ENCODE measurements around the gene SRRD. TPM values are rescaled to one million over a fixed set of nuclear protein-coding genes. Genes with fewer than 3 reads are reported as not detected.

The SRRD gene
- total RNA-seq, 1 donor from 2014 or later: 32.0 TPM

- peaks cover 58% of the 10 kb centered on the region for H3K36me3 Mint-ChIP-seq (ENCODE audit: low read depth)
- TF ChIP-seq, protein P1, sequence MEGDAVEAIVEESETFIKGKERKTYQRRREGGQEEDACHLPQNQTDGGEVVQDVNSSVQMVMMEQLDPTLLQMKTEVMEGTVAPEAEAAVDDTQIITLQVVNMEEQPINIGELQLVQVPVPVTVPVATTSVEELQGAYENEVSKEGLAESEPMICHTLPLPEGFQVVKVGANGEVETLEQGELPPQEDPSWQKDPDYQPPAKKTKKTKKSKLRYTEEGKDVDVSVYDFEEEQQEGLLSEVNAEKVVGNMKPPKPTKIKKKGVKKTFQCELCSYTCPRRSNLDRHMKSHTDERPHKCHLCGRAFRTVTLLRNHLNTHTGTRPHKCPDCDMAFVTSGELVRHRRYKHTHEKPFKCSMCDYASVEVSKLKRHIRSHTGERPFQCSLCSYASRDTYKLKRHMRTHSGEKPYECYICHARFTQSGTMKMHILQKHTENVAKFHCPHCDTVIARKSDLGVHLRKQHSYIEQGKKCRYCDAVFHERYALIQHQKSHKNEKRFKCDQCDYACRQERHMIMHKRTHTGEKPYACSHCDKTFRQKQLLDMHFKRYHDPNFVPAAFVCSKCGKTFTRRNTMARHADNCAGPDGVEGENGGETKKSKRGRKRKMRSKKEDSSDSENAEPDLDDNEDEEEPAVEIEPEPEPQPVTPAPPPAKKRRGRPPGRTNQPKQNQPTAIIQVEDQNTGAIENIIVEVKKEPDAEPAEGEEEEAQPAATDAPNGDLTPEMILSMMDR (IDR thresholded peaks at IDR 0.05): no peak
Observed at GRCh38 chr22:26529345-26529744, 45.7 kb downstream of the SRRD start.

GRCh38 chr22:26534171-26534855 lies 50.6 kb downstream of the SRRD start:
- H3K36me3 Mint-ChIP-seq (ENCODE audit: low read depth): peaks cover 40% of the 10 kb centered on the region
- H3K4me1 Mint-ChIP-seq: peaks cover 49% of the 10 kb centered on the region
- H3K9me3 Mint-ChIP-seq: no peaks in the 10 kb centered on the region
- H3K27ac Mint-ChIP-seq: peak overlapping the region; percentile 76
- ATAC-seq (ENCODE audit: low read depth) (no peak), DNase-seq (no peak)
- ChIA-PET CTCF (interaction anchor here (0.9 to 1.6 kb wide), 2 partner anchors 23 to 110 kb away, joined by 3 to 5 read pairs; no protein-coding TSS in a partner anchor), POLR2A (interaction anchor here (0.7 to 2.6 kb wide), 5 partner anchors 17 to 110 kb away, joined by 3 to 19 read pairs (median 4); partner anchors contain the start of genes HPS4, SRRD and TFIP11)
- no peaks in the 10 kb centered on the region for H3K27me3 Mint-ChIP-seq
- H3K4me3 Mint-ChIP-seq: peak overlapping the region; percentile 30
- TF ChIP-seq, protein P1 (IDR thresholded peaks at IDR 0.05): no peak
- intact Hi-C loops (cut with micrococcal nuclease): no loop called here

More at GRCh38 chr22:26529345-26529744, 45.7 kb downstream of the SRRD start:
- no peak for DNase-seq
- ATAC-seq (ENCODE audit: low read depth): no peak
- Mint-ChIP-seq H3K4me3 (no peak overlapping the region), H3K4me1 (peaks cover 24% of the 10 kb centered on the region), H3K9me3 (no peaks in the 10 kb centered on the region), H3K27me3 (no peaks in the 10 kb centered on the region), H3K27ac (no peak overlapping the region)
- intact Hi-C loops (cut with micrococcal nuclease): no loop called here
- ChIA-PET CTCF (no interaction called here), POLR2A (no interaction called here)

- peak overlapping the region; percentile 67 for H3K4me3 Mint-ChIP-seq
- peak; percentile 50 for ATAC-seq (ENCODE audit: low read depth)
- no peaks in the 10 kb centered on the region for H3K27me3 Mint-ChIP-seq
- POLR2A ChIA-PET: interaction anchor here (0.6 to 2.6 kb wide), 11 partner anchors 11 to 688 kb away, joined by 3 to 19 read pairs (median 3); partner anchors contain the start of genes HPS4, SRRD and TFIP11
- TF ChIP-seq, protein P1 (IDR thresholded peaks at IDR 0.05): no peak
- peaks cover 35% of the 10 kb centered on the region for H3K36me3 Mint-ChIP-seq (ENCODE audit: low read depth)
- intact Hi-C loops (cut with micrococcal nuclease): loop anchor here (1.0 kb wide), 1 partner anchor 55 kb away; the partner anchor contains the start of gene TPST2
- CTCF ChIA-PET: interaction anchor here (0.9 to 1.6 kb wide), 3 partner anchors 23 to 109 kb away, joined by 3 to 7 read pairs (median 5); no protein-coding TSS in a partner anchor
- no peaks in the 10 kb centered on the region for H3K9me3 Mint-ChIP-seq
- H3K27ac Mint-ChIP-seq: peak overlapping the region; percentile 94
- H3K4me1 Mint-ChIP-seq: peaks cover 49% of the 10 kb centered on the region
- DNase-seq: no peak
Observed at GRCh38 chr22:26534874-26535602, 51.4 kb downstream of the SRRD start.

DNA sequence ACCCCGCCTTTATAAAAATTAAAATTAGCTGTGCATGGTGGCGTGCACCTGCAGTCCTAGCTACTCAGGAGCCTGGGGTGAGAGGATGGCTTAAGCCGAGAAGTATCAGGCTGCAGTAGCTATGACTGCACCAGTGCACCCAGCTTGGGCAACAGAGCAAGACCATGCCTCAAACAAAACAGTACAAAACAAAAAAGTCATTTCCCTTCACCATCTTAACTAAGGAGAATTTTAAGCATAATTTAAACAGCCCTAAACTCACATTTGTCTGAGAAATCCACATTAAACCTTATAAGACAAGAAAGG lies 51.9 kb downstream of the SRRD start:
- peaks cover 49% of the 10 kb centered on the region for H3K4me1 Mint-ChIP-seq
- H3K9me3 Mint-ChIP-seq: no peaks in the 10 kb centered on the region
- intact Hi-C loops (cut with micrococcal nuclease): loop anchor here (1.0 kb wide), 1 partner anchor 55 kb away; the partner anchor contains the start of gene TPST2
- ChIA-PET POLR2A (interaction anchor here (0.7 to 2.6 kb wide), 8 partner anchors 11 to 137 kb away, joined by 3 to 19 read pairs (median 3); partner anchors contain the start of genes HPS4, SRRD and TFIP11), CTCF (interaction anchor here (1.2 to 1.6 kb wide), 2 partner anchors 33 to 108 kb away, joined by 5 to 7 read pairs; no protein-coding TSS in a partner anchor)
- TF ChIP-seq, protein P1 (IDR thresholded peaks at IDR 0.05): no peak
- peaks cover 35% of the 10 kb centered on the region for H3K36me3 Mint-ChIP-seq (ENCODE audit: low read depth)
- ATAC-seq (ENCODE audit: low read depth) (peak; percentile 81), DNase-seq (peak; percentile 19)
- H3K27ac Mint-ChIP-seq: peak overlapping the region; percentile 94
- no peaks in the 10 kb centered on the region for H3K27me3 Mint-ChIP-seq
- H3K4me3 Mint-ChIP-seq: peak overlapping the region; percentile 67

Measured in activated B cell treated with CpG ODN at 0.5 μM for 24 hours (primary cell).